Stimulated activated CD4-positive, alpha-beta T cell treated with anti-CD3 and anti-CD28 coated beads, Interleukin-15, amount 100 ng/mL, for 24 hours (primary cell): ENCODE results near the gene SLC22A7.
"Not testable (repeated sequence)": the region's sequence is repeated elsewhere in the genome, so short reads cannot be mapped to it uniquely, and the experiment has no call there.

Source experiments
- DNase-seq: peaks from one replicate; pipeline ENCODE4 v3.0.0-alpha.2; 2020

SLC22A7 gene

GRCh38 chr6:43303751-43304331 lies 5.8 kb downstream of the SLC22A7 start:
- no peak for DNase-seq

DNA sequence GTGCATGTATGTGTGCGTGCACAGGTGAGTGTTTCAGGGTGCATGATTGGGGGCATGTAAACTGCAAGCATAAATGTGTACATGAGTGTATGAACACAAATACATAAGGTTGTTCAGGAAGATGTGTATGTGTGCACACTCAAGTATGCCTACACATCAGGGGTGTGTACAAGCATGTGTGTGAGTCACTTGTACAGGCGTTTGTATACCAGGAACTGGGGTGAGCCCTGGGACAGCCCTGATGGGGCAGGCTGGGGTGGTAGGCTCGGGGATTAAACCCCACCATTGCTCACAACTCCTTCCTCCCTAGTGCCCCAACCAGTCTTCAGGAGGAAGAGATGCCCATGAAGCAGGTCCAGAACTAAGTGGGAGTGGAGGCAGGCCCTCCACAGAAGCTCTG lies 6.3 kb downstream of the SLC22A7 start:
- DNase-seq: no peak

GRCh38 chr6:43304882-43305281 lies 6.8 kb downstream of the SLC22A7 start:
- no peak for DNase-seq

- DNase-seq: no peak
Observed at GRCh38 chr6:43306086-43306485, 8.0 kb downstream of the SLC22A7 start.

- no peak for DNase-seq
Observed at GRCh38 chr6:43307451-43308100, 9.5 kb downstream of the SLC22A7 start.

DNA sequence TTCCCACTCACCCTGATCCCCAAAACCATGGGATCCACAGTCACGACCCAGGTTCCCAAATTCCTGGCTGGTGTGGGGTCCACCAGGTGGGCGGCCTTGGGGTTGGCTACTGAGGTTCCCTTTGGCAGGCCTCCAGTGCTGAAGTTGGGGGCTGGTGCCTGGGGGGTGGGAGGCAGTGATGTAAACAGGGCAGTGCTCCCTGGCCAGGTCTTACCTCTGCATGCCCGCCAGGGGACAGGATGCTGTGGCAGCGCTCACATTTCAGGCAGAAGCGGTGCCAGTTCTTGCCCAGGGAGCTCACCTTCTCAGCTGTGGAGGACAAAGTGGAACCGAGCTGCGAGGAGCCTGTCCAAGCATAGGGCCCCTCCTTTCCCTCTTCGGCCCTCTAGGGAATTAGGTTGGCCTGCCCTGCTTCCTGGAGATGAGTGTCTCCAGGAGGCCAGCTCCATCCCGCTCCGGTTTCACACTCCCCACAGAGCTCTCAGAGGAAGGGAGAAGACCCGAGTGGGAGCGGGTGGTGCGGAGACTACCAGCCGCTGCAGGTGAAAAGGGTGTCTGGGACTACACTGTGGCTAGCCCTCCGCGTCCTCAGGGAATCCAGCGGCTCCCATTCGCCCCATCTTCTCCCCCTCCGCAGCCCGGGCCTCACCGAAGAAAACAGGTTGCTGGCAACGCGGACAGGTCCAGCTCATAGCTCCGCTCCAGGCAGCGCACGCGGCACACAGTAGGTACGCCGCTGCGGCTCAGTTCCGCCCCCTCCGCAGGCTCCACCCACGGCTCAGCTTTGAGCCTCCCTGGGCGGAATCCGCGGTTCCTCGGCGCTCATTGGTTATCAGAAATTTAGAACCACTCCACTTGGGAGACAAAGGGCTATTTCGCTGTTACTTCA lies 10.3 kb downstream of the SLC22A7 start, which contains the start of gene CRIP3:
Gene CRIP3, minus strand, starts transcription at position 726 of the 889 bp plus-strand sequence. Its CDS starts 34 bp downstream, at position 692.
- peak; percentile 77 for DNase-seq

DNA sequence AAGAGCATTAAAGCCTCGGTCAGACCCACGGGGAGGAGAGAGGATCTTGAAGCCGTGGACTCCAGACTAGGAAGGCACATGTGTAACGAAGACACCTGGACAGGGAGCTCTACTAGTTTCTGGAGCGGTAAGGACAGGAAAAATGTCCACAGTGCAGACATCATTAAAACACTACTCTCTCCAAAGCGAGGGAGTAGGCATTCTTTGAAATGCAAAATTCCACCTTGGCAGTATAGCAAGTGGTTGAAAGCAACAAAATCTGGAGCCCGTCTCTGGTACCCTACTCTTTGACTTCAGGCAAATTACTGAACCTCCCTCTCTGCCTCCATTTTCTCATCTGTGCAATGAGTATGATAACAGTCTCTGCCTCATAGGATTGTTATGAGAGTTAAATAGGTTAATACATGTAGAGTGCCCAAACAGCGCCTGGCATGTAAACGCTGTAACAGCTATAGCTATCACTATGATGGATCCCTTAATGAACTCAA lies 11.0 kb downstream of the SLC22A7 start:
- no peak for DNase-seq

DNA sequence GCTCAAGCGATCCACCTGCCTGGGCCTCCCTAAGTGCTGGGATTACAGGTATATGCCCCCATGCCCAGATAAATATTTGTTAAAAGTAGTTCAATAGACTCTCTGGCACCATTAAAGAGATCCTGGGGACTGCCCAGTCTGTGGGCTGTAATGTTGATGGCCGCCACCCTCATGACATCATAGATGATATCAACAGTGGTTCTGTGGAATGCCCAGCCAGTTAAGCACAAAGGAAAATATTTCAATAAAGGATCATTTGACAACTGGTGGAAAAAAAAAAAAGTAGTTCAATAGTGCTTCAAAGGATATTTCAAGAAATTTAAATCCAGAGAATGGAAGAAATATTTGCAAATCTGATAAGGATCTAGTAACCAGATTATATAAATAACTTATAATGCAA lies 12.1 kb downstream of the SLC22A7 start:
- DNase-seq: no peak

- no peak for DNase-seq
Observed at GRCh38 chr6:43310624-43311023, 12.6 kb downstream of the SLC22A7 start.

GRCh38 chr6:43311666-43312065 lies 13.6 kb downstream of the SLC22A7 start:
- no peak for DNase-seq

- DNase-seq: no peak
Observed at GRCh38 chr6:43313813-43314212, 15.8 kb downstream of the SLC22A7 start.

GRCh38 chr6:43318011-43318410 lies 20.0 kb downstream of the SLC22A7 start:
- no peak for DNase-seq

GRCh38 chr6:43325876-43326275 lies 27.8 kb downstream of the SLC22A7 start:
- DNase-seq: no peak

DNA sequence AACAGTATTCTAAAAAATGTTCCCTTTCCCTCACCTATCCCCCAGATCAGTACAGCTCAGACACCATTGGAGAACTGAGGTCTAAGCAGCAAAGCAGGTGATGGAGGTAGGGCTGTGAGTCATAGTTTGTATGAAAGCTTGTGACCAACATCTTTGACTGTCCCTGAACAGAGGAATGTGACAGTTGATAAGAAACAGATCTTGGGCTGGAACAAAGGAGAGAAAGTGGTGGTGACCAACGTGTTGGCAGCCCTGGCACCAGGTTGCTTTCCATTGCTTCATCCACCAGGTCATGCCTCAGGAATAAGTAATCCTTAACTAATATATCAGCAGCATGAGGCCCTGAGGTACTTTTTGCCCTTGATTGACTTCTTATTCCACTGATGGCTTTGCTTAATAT lies 30.5 kb downstream of the SLC22A7 start:
- no peak for DNase-seq

DNA sequence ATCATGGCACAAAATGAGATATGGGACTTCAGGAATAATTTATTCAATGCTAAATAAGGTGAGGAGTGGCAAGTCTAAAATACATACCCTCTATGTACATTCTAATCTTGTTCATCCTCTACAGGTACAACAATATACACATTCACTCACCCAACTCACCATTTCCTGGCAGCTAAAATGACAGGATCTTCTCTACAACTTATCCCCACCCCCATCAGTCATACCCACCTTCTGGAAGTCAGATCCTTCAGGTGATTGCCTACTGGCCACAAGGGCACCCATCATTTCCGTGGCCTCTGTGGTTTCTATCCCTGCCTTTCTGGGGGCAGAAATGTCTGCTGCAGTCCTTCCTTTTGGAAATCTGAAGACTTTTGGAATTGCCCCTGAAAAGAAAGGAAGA lies 33.4 kb downstream of the SLC22A7 start:
- DNase-seq: no peak

DNA sequence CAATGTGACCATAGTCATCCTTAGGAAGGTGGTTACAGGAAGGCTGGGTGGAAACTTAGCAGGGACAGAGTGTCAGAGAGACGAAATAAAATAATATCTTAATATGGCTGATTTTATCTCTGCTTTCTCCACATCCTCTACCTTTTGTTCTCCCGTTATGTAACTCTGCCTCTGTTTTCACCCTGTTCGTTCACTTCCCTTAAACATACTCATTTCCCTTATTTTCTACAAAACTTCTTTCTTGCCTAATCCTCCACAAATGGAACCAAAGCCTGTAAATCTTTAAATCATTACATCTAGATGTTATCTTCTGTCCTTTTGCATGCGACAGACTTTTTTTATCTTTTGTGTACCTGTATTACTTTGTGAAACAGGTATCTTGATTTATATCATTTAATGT lies 33.8 kb downstream of the SLC22A7 start:
- no peak for DNase-seq

GRCh38 chr6:43334466-43335095 lies 36.5 kb downstream of the SLC22A7 start:
- no peak for DNase-seq

DNA sequence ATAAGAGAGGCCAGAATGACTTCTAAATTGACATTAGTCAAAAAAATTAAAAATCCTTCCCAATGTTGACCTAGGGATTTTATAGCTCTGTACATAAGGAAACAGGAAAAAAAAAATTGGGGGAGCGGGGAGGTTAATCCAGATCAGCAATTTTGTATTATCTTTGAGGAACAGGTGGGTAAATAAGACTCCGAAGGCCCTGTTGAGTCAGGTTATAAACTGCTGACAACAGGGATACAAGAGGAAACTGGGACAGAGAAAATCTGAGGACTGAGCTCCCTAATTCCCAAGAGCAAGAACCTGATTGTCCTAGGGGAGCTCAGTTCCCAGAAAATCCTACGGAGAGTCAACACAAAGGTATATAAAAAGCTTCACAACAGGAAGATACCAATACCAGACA lies 37.4 kb downstream of the SLC22A7 start:
- DNase-seq: no peak

GRCh38 chr6:43336382-43336781 lies 38.3 kb downstream of the SLC22A7 start:
- no peak for DNase-seq

GRCh38 chr6:43338243-43338642 lies 40.2 kb downstream of the SLC22A7 start:
- no peak for DNase-seq

DNA sequence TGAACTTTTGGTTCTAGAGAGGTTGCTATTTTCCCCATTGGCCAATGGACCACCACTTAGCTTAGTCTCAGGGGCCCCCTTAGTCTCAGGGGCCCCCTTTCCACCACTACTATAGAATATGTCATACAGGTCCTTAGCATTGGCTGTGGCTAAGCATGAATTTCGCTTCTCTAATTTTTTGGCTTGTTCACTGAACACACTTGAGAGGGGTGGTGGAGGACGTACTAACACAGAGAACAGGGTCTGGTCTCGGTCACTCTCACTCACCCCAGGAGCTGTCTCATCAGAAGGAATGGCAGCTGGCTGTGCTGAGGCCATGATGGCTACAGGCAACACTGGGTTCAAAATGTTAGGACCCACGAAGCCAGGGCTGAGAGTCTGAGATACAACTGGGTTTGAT lies 41.1 kb downstream of the SLC22A7 start:
- no peak for DNase-seq

GRCh38 chr6:43346243-43346642 lies 48.2 kb downstream of the SLC22A7 start:
- not testable (repeated sequence) for DNase-seq

GRCh38 chr6:43347021-43347420 lies 49.0 kb downstream of the SLC22A7 start:
- DNase-seq: no peak
